Osteocyte (in vitro differentiated cells): Measurements from ENCODE around the gene ENG. TPM values are rescaled to one million over a fixed set of nuclear protein-coding genes. Genes with fewer than 3 reads are reported as not detected.
A peak's percentile ranks its signal among the peaks of the same experiment; 100 is the strongest.

ENCODE experiments used
- DNase-seq: peaks from one replicate; pipeline ENCODE4 v3.0.0; 2021; ENCODE audit warnings: mixed read lengths; ENCODE audit not compliant: unreplicated experiment; ENCODE audit errors: extremely low spot score
- H3K27ac Mint-ChIP-seq: one replicate; pipeline ENCODE4 v1.8.0; 2021; ENCODE audit warnings: mild to moderate bottlenecking, mixed read lengths; ENCODE audit not compliant: unreplicated experiment
- H3K27me3 Mint-ChIP-seq: one replicate; pipeline ENCODE4 v1.8.0; 2021; ENCODE audit warnings: mixed read lengths; ENCODE audit not compliant: unreplicated experiment
- H3K36me3 Mint-ChIP-seq: one replicate; pipeline ENCODE4 v1.8.0; 2021; ENCODE audit warnings: mixed read lengths; ENCODE audit not compliant: unreplicated experiment
- H3K4me1 Mint-ChIP-seq: one replicate; pipeline ENCODE4 v1.8.0; 2021; ENCODE audit warnings: mixed read lengths; ENCODE audit not compliant: unreplicated experiment
- H3K4me3 Mint-ChIP-seq: one replicate; pipeline ENCODE4 v1.8.0; 2021; ENCODE audit warnings: mild to moderate bottlenecking, moderate library complexity, mixed read lengths; ENCODE audit not compliant: unreplicated experiment
- H3K9me3 Mint-ChIP-seq: one replicate; pipeline ENCODE4 v1.8.0; 2021; ENCODE audit warnings: mixed read lengths; ENCODE audit not compliant: unreplicated experiment
- CTCF ChIP-seq: fragments of 200-600 bp; sonication (generic); IDR thresholded peaks from 2 replicates; pipeline ENCODE4 v1.5.0; 2021; ENCODE audit warnings: antibody characterized with exemption, mild to moderate bottlenecking, moderate library complexity
- total RNA-seq: library from RNA; stranded (reverse); gene quantifications from 2 replicates; pipeline ENCODE4 v1.2.1, GENCODE V29; 2021

The ENG gene
- total RNA-seq, 1 donor from 2014 or later, result 143 TPM

GRCh38 chr9:127812936-127813675 lies 41.4 kb downstream of the ENG start:
- no peak overlapping the region for H3K4me3 Mint-ChIP-seq
- peak overlapping the region; percentile 4 for H3K27ac Mint-ChIP-seq
- DNase-seq, result no peak
- H3K4me1 Mint-ChIP-seq, result no peaks in the 10 kb centered on the region
- no peaks in the 10 kb centered on the region for H3K27me3 Mint-ChIP-seq
- no peaks in the 10 kb centered on the region for H3K9me3 Mint-ChIP-seq
- peaks cover 8% of the 10 kb centered on the region for H3K36me3 Mint-ChIP-seq
- TF ChIP-seq CTCF, result no peak

GRCh38 chr9:127812011-127812410 lies 42.4 kb downstream of the ENG start:
- no peak overlapping the region for H3K27ac Mint-ChIP-seq
- peaks cover 10% of the 10 kb centered on the region for H3K36me3 Mint-ChIP-seq
- DNase-seq, result no peak
- no peak overlapping the region for H3K4me3 Mint-ChIP-seq
- no peaks in the 10 kb centered on the region for H3K27me3 Mint-ChIP-seq
- H3K4me1 Mint-ChIP-seq, result no peaks in the 10 kb centered on the region
- no peaks in the 10 kb centered on the region for H3K9me3 Mint-ChIP-seq
- no peak for TF ChIP-seq CTCF

GRCh38 chr9:127810378-127811187 lies 43.9 kb downstream of the ENG start:
- Mint-ChIP-seq H3K9me3 (no peaks in the 10 kb centered on the region), H3K36me3 (peaks cover 13% of the 10 kb centered on the region), H3K4me1 (peaks cover 3% of the 10 kb centered on the region), H3K27me3 (no peaks in the 10 kb centered on the region), H3K27ac (no peak overlapping the region), H3K4me3 (no peak overlapping the region)
- no peak for TF ChIP-seq CTCF
- DNase-seq, result no peak

- no peaks in the 10 kb centered on the region for H3K9me3 Mint-ChIP-seq
- no peak overlapping the region for H3K27ac Mint-ChIP-seq
- TF ChIP-seq CTCF, result no peak
- no peak overlapping the region for H3K4me3 Mint-ChIP-seq
- H3K4me1 Mint-ChIP-seq, result peaks cover 4% of the 10 kb centered on the region
- no peak for DNase-seq
- H3K36me3 Mint-ChIP-seq, result peaks cover 13% of the 10 kb centered on the region
- H3K27me3 Mint-ChIP-seq, result no peaks in the 10 kb centered on the region
Observed at GRCh38 chr9:127809540-127810377, 44.7 kb downstream of the ENG start.
